HL-60 (cell line): ENCODE data around the gene ADGRL2.

Experiments used
- DNase-seq, 2 experiments: peaks; one replicate each; pipeline ENCODE4 v3.0.0-alpha.2; 2010 to 2020; ENCODE audit warnings: low read depth in 1 of 2, low spot score in 1 of 2
- H3K27ac ChIP-seq: fragments of 250-450 bp; sonication (Bioruptor Pico); replicated peaks from 2 replicates; pipeline ENCODE4 v1.5.1; 2020; ENCODE audit warnings: mild to moderate bottlenecking, moderate library complexity
- H3K27me3 ChIP-seq: fragments of 250-450 bp; sonication (Bioruptor Pico); 2 replicates; pipeline ENCODE4 v1.5.1; 2021; ENCODE audit warnings: mild to moderate bottlenecking, moderate library complexity; ENCODE audit not compliant: insufficient read depth, poor library complexity, severe bottlenecking
- H3K4me3 ChIP-seq: replicated peaks from 2 replicates; pipeline ENCODE4 v1.5.1; 2011; ENCODE audit warnings: mild to moderate bottlenecking, control low read depth, low read length; ENCODE audit not compliant: insufficient read depth
- GABPA ChIP-seq: IDR thresholded peaks from 2 replicates; pipeline ENCODE4 v1.6.1; 2012; ENCODE audit warnings: low read depth
- POLR2AphosphoS5 ChIP-seq: IDR thresholded peaks from 2 replicates; pipeline ENCODE4 v1.6.1; 2012; ENCODE audit warnings: low read depth
- REST ChIP-seq: IDR thresholded peaks from 2 replicates; pipeline ENCODE4 v1.6.1; 2012; ENCODE audit warnings: low read depth; ENCODE audit not compliant: insufficient replicate concordance
- SPI1 ChIP-seq: IDR thresholded peaks from 2 replicates; pipeline ENCODE4 v1.6.1; 2012; ENCODE audit warnings: low read depth, mild to moderate bottlenecking, borderline replicate concordance
- TF ChIP-seq, protein P1 (sequence below): IDR thresholded peaks from one replicate; pipeline ENCODE4 v1.5.1; 2011; ENCODE audit warnings: low read length, control low read depth, inconsistent platforms; ENCODE audit not compliant: insufficient read depth

Gene ADGRL2

GRCh38 chr1:81805537-81806431 lies 5.0 kb downstream of the ADGRL2 start:
- DNase-seq: no peak

DNA sequence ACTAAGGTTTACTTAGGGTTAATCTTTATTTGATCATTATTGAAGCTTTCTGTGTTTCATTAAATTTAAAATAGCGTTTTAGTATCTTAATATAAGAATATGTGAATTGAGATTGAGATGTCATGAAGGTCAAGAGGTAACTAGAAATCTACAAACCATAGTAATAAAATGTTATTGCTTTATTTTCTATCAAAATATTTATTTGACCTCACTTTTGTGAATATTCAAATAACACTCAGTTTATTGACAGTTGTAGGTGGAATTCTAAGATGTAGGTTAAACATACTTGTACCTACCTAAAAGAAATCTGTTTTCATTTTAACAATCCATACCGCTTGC lies 5.7 kb downstream of the ADGRL2 start:
- TF ChIP-seq REST (no peak), SPI1 (no peak), POLR2AphosphoS5 (no peak), GABPA (no peak)
- TF ChIP-seq, protein P1, sequence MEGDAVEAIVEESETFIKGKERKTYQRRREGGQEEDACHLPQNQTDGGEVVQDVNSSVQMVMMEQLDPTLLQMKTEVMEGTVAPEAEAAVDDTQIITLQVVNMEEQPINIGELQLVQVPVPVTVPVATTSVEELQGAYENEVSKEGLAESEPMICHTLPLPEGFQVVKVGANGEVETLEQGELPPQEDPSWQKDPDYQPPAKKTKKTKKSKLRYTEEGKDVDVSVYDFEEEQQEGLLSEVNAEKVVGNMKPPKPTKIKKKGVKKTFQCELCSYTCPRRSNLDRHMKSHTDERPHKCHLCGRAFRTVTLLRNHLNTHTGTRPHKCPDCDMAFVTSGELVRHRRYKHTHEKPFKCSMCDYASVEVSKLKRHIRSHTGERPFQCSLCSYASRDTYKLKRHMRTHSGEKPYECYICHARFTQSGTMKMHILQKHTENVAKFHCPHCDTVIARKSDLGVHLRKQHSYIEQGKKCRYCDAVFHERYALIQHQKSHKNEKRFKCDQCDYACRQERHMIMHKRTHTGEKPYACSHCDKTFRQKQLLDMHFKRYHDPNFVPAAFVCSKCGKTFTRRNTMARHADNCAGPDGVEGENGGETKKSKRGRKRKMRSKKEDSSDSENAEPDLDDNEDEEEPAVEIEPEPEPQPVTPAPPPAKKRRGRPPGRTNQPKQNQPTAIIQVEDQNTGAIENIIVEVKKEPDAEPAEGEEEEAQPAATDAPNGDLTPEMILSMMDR: no peak
- H3K27me3 ChIP-seq: peaks cover 28% of the 10 kb centered on the region
- no peak overlapping the region for H3K27ac ChIP-seq
- H3K4me3 ChIP-seq: no peak overlapping the region
- no peak for DNase-seq

More at GRCh38 chr1:81805537-81806431, 5.0 kb downstream of the ADGRL2 start:
- H3K27ac ChIP-seq: no peak overlapping the region
- no peak overlapping the region for H3K4me3 ChIP-seq
- no peak for TF ChIP-seq REST
- no peak for TF ChIP-seq SPI1
- TF ChIP-seq, protein P1: no peak
- no peak for TF ChIP-seq POLR2AphosphoS5
- TF ChIP-seq GABPA: no peak
- peaks cover 32% of the 10 kb centered on the region for H3K27me3 ChIP-seq

- H3K27me3 ChIP-seq: peaks cover 8% of the 10 kb centered on the region
- TF ChIP-seq POLR2AphosphoS5 (no peak), GABPA (no peak), SPI1 (no peak), REST (no peak)
- TF ChIP-seq, protein P1: no peak
- H3K27ac ChIP-seq: no peak overlapping the region
- H3K4me3 ChIP-seq: no peak overlapping the region
- DNase-seq: no peak
These were observed 8.0 kb downstream of the ADGRL2 start for GRCh38 chr1:81808760-81809159.
